Choroid plexus epithelial cell (primary cell): Measurements from ENCODE around the gene GATA2.

ENCODE experiments used
- DNase-seq: peaks from one replicate; pipeline ENCODE4 v3.0.0-alpha.2; 2010; ENCODE audit warnings: low read depth
- H3K4me3 ChIP-seq: 2 replicates; pipeline ENCODE4 v1.5.1; 2011; ENCODE audit warnings: low read depth, mild to moderate bottlenecking, control low read depth, low read length, moderate library complexity
- CTCF ChIP-seq: conservative IDR thresholded peaks from 2 replicates; pipeline ENCODE4 v1.5.1; 2011; ENCODE audit warnings: low read depth, mild to moderate bottlenecking, control low read depth, inconsistent platforms, low read length, moderate library complexity

The GATA2 gene

GRCh38 chr3:128487813-128488635, 5.0 kb downstream of the GATA2 start:
- DNase-seq: peak; percentile 76
- TF ChIP-seq CTCF: no peak
- peak overlapping the region; percentile 63 for H3K4me3 ChIP-seq

- peak overlapping the region; percentile 63 for H3K4me3 ChIP-seq
- TF ChIP-seq CTCF: no peak
- no peak for DNase-seq
Measured at GRCh38 chr3:128487538-128487812, 5.5 kb downstream of the GATA2 start.

DNA sequence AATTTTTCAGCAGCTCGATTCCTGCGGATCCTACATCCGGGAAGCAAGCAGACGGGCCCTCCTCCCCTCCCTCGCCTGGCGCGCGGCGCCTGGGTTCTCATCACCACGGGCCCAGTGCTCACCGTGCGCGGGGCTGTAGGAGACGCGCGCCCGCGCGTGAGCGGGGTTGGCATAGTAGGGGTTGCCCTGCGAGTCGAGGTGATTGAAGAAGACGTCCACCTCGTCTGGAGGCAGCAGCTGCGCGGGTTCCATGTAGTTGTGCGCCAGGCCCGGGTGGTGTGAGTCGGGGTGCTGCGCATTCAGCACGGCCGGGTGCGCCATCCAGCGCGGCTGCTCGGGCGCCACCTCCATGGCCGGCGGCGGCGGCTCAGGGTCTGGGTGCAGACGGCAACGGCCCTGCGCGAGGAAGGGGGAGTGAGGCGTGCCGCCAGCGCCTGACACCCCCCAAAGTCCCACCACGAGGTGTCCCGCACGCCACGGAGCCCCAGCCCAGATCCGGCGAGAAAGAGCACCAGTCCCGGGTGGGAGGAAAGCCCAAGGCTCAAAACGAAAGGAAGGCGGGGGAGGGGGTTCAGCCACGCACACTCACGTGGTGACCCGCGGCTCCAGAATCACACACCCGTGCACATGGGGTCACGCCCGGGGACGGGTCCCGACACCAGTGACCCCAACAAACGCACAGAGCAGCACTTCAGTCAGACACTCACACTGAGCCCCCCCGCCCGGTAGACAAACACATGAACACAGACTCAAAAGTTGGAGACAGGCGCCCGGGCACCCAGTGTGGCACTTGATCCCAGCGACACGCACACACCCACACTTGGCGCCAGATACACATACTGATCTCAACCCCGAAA, 6.1 kb downstream of the GATA2 start:
- no peak for TF ChIP-seq CTCF
- peak overlapping the region; percentile 63 for H3K4me3 ChIP-seq
- peak; percentile 13 for DNase-seq

DNA sequence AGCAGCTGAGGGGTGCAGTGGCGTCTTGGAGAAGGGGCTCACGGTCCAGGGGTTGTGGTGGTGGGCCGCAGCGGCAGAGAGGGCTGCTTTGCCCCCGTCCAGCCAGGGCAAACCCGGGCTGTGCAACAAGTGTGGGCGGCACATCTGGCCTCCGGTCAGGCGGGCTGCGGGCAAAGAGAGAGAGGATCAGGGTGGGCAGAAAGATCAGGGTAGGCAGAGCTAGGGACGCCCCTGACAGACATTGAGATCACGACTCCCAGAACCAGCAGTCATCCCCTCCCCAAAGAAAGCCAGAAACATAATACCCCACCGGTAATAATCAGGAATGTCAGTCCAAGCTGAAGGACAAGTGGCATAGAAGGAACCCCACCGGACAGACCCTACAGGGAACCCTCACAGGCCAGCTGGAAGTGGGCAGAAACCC, 6.8 kb downstream of the GATA2 start:
- no peak overlapping the region for H3K4me3 ChIP-seq
- DNase-seq: no peak
- TF ChIP-seq CTCF: no peak

- no peak for TF ChIP-seq CTCF
- no peak for DNase-seq
- H3K4me3 ChIP-seq: no peak overlapping the region
Measured at GRCh38 chr3:128485282-128486204, 7.5 kb downstream of the GATA2 start.

GRCh38 chr3:128484404-128485281, 8.4 kb downstream of the GATA2 start:
- H3K4me3 ChIP-seq: no peak overlapping the region
- DNase-seq: no peak
- TF ChIP-seq CTCF: no peak
